ENCODE results near the gene GALNT6.

DNA sequence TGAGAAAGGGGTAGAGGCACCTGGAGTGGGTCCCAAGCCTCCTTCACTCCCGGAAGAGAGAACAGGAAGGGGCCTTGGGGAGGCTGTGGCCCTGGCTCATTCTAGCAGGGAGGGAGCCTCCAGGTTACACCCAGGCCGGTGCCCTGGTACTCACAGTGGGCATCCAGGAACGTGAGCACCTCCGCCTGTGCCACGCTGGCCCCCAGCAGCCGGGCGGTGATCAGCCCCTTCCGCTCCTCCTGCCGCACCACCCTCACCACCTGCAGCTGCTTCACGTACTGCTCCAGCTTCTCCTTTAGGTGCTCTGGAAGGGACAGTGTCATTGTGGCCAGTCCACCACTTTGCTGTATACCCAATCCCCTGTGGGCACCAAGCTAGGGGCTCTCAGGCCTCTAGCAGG is 25.9 kb downstream of the GALNT6 start:
- TF ChIP-seq, protein P1, sequence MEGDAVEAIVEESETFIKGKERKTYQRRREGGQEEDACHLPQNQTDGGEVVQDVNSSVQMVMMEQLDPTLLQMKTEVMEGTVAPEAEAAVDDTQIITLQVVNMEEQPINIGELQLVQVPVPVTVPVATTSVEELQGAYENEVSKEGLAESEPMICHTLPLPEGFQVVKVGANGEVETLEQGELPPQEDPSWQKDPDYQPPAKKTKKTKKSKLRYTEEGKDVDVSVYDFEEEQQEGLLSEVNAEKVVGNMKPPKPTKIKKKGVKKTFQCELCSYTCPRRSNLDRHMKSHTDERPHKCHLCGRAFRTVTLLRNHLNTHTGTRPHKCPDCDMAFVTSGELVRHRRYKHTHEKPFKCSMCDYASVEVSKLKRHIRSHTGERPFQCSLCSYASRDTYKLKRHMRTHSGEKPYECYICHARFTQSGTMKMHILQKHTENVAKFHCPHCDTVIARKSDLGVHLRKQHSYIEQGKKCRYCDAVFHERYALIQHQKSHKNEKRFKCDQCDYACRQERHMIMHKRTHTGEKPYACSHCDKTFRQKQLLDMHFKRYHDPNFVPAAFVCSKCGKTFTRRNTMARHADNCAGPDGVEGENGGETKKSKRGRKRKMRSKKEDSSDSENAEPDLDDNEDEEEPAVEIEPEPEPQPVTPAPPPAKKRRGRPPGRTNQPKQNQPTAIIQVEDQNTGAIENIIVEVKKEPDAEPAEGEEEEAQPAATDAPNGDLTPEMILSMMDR (IDR thresholded peaks at IDR 0.05; ENCODE audit: poor library complexity, severe bottlenecking): no peak
- TF ChIP-seq, protein P2, sequence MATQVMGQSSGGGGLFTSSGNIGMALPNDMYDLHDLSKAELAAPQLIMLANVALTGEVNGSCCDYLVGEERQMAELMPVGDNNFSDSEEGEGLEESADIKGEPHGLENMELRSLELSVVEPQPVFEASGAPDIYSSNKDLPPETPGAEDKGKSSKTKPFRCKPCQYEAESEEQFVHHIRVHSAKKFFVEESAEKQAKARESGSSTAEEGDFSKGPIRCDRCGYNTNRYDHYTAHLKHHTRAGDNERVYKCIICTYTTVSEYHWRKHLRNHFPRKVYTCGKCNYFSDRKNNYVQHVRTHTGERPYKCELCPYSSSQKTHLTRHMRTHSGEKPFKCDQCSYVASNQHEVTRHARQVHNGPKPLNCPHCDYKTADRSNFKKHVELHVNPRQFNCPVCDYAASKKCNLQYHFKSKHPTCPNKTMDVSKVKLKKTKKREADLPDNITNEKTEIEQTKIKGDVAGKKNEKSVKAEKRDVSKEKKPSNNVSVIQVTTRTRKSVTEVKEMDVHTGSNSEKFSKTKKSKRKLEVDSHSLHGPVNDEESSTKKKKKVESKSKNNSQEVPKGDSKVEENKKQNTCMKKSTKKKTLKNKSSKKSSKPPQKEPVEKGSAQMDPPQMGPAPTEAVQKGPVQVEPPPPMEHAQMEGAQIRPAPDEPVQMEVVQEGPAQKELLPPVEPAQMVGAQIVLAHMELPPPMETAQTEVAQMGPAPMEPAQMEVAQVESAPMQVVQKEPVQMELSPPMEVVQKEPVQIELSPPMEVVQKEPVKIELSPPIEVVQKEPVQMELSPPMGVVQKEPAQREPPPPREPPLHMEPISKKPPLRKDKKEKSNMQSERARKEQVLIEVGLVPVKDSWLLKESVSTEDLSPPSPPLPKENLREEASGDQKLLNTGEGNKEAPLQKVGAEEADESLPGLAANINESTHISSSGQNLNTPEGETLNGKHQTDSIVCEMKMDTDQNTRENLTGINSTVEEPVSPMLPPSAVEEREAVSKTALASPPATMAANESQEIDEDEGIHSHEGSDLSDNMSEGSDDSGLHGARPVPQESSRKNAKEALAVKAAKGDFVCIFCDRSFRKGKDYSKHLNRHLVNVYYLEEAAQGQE (IDR thresholded peaks at IDR 0.05; ENCODE audit: borderline replicate concordance): no peak
- no peak for TF ChIP-seq EZH2 (IDR thresholded peaks at IDR 0.05; ENCODE audit: borderline replicate concordance, insufficient read depth, low read length, poor library complexity, severe bottlenecking)
- TF ChIP-seq EP300 (conservative IDR thresholded peaks at IDR 0.05; ENCODE audit: poor library complexity, severe bottlenecking): no peak
- TF ChIP-seq POLR2AphosphoS5 (IDR thresholded peaks at IDR 0.05): no peak
